AG09319 (cell line): Measurements from ENCODE around the gene TBC1D5.

Experiments used
- DNase-seq: peaks from one replicate; pipeline ENCODE4 v3.0.0-alpha.2; 2010; ENCODE audit warnings: low read depth; ENCODE audit errors: extremely low read depth
- TF ChIP-seq, protein P1 (sequence below): IDR thresholded peaks from 2 replicates; pipeline ENCODE4 v1.5.1; 2011; ENCODE audit warnings: low read depth, mild to moderate bottlenecking, inconsistent platforms, low read length, moderate library complexity

TBC1D5 gene

DNA sequence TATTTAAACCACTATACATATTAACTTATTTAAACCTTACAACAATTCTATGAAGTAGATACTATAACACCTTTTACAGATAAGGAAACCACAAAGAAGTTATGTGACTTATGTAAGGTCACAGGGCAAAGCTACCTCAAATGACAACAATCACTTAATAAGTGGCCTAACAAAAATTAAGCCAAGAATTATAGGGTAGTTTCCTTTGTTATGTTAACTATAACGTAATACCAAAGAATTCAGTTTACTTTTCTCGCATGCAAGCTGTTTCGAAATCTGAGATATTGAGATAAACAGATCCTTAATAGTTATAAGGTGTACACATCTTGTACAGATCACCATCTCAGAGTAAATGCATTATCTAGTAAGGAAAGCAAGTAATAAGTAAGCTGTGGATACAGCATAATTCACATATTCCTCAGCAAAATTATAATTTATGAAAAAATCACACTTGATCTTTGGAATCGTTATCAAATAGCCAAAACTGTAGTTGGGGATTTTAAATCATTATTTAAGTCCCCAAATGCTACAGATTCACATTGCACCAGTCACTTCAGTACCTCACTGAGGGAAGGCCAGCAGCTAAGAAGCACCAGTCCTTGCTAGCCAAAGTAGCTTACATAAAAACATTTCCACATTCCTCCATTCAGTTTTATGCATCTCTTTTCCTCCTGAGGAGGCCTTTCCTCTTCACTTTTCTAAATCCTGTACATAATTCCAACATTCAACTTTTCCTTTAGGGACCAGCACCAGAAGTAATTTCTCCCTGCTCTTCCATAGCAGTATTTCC is 226.8 kb downstream of the TBC1D5 start:
- TF ChIP-seq, protein P1, sequence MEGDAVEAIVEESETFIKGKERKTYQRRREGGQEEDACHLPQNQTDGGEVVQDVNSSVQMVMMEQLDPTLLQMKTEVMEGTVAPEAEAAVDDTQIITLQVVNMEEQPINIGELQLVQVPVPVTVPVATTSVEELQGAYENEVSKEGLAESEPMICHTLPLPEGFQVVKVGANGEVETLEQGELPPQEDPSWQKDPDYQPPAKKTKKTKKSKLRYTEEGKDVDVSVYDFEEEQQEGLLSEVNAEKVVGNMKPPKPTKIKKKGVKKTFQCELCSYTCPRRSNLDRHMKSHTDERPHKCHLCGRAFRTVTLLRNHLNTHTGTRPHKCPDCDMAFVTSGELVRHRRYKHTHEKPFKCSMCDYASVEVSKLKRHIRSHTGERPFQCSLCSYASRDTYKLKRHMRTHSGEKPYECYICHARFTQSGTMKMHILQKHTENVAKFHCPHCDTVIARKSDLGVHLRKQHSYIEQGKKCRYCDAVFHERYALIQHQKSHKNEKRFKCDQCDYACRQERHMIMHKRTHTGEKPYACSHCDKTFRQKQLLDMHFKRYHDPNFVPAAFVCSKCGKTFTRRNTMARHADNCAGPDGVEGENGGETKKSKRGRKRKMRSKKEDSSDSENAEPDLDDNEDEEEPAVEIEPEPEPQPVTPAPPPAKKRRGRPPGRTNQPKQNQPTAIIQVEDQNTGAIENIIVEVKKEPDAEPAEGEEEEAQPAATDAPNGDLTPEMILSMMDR: no peak
- DNase-seq: no peak

- TF ChIP-seq, protein P1: no peak
- DNase-seq: no peak
Observed at GRCh38 chr3:17514597-17514996, 227.8 kb downstream of the TBC1D5 start.

DNA sequence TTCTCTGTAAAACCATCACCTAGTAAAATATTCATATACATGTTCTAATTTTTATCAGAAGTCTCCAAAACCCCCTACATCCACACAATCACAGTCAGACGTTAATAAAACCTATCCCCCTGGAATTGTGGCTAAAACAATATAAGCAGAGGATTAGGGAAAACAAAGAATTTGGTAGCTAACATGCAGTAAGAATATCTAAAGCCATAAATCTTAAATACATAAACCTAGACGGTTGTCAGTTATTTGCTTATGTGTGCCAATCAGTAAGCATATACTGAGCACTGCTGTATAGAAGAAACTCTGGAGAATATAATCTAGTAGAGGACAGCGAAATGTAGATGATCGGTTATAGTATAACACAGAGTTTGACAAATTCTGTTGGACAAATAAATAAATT is 232.2 kb downstream of the TBC1D5 start:
- TF ChIP-seq, protein P1: no peak
- no peak for DNase-seq

DNA sequence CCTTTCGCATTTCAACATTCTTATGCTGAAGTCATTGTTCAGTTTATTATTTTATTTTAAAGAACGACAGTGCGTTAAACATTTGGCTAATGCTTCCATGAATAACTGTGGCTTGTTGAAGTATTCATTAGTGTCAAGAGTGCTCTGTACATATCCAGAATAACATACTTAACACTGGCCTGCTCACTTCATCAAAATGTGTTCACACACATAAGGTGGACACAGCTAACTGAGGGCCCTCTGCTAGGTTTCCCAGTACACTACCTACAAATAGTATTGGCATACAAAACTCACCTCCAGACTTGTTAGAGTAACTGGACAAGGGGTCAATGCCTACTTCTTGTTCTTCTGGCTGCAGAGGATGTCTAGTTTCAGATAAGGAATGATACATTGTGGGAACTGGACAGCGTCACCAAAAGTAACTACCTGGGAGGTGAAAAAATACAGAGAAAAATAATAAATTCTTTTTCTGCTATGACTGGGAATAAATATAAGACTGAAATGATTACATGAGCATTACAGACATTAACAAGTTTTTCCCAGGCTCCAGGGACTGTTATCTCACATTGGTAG is 234.2 kb downstream of the TBC1D5 start:
- TF ChIP-seq, protein P1: no peak
- no peak for DNase-seq

DNA sequence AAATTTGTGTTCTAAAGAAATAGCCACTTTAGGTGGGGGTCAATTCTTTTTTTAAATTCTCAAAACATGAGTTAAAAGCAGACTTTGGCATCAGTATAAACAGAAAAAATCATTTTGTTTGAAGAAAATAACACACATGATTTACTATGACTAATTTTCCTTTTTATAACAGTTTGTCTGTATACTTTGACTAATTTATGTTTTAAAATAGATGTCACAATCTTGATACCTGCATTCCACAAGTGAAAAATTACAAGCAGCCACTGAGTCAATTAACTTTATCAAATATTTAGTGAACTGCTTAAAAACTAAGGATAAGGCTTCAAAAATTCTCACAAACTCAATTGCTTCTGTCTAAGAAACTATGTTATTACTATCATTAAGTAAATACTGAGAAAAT is 235.0 kb downstream of the TBC1D5 start:
- TF ChIP-seq, protein P1: no peak
- DNase-seq: no peak

DNA sequence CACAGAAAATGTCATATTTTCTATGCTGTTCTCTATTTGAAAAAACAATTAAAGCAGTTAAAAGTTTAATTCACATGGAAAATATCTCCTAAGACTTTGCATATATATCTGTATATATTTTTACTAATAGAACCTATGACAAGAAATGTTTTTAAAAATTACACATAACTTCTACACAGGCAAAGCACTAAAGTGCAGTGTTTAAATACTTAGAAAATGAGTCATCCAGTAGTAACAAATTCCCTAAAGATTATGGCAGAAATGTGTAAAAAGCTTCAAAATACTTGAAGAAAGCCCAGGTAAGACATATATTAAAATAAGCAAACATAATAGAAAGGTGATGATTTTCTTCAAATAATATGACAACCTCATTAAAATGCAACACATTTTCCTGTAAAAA is 236.6 kb downstream of the TBC1D5 start:
- TF ChIP-seq, protein P1: no peak
- no peak for DNase-seq

DNA sequence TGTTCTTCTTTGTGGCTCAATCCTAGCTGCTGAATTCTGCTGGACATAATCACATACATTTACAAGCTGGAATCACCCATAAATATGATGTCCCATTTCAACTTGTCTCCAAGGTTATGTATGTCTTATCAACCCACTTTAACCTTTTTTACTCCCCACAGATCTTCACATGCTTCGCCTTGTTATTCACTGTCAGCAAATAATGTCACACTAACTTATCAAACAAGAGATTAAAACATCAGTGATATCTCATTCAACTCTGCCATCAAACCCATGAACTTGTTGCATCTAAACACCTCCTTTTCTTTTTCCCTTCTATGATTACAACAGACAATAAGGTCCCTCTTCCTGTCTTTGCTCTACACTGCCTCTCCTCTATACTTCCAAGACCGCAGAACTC is 240.7 kb downstream of the TBC1D5 start:
- no peak for DNase-seq
- TF ChIP-seq, protein P1: no peak
